OCI-LY3 (cell line): Measurements from ENCODE around the gene GCAT.
"Not testable (repeated sequence)": the region's sequence is repeated elsewhere in the genome, so short reads cannot be mapped to it uniquely, and the experiment has no call there.

Experiments
- CTCF ChIP-seq: fragments of 200-600, 300-600 bp; sonication (generic); IDR thresholded peaks from 2 replicates; pipeline ENCODE4 v1.5.1; 2014; ENCODE audit warnings: antibody characterized with exemption, low read length, low read depth
- EZH2phosphoT487 ChIP-seq: fragments of 200-600 bp; shearing (Covaris generic); IDR thresholded peaks from 2 replicates; pipeline ENCODE4 v1.6.1; 2018; ENCODE audit warnings: antibody characterized with exemption, mixed run types, low read depth

- not testable (repeated sequence) for TF ChIP-seq EZH2phosphoT487, CTCF
Measured at GRCh38 chr22:37797259-37797658, 10.5 kb upstream of the GCAT start.
